Endothelial cell of umbilical vein (primary cell): ENCODE results near the gene BAG2. TPM values are rescaled to one million over a fixed set of nuclear protein-coding genes. Genes with fewer than 3 reads are reported as not detected.

Experiments
- BruUV-seq: library from RNA; stranded (reverse); fragments of 400-500 nt; replicated peaks from 2 replicates; lab custom pipeline; 2021; lab: Mats Ljungman, UMichigan
- CTCF ChIA-PET: fragments of 300-600, 350-600 bp; sonication (Branson Sonifier 250); formaldehyde crosslinking; loops from one replicate; lab custom pipeline; 2021; ENCODE audit warnings: antibody characterized with exemption, inconsistent platforms; lab: Charles Lee
- POLR2A ChIA-PET: fragments of 300-600, 350-600 bp; sonication (Branson Sonifier 250); formaldehyde crosslinking; loops from one replicate; lab custom pipeline; 2021; ENCODE audit warnings: antibody characterized with exemption, inconsistent platforms; lab: Charles Lee
- DNase-seq: peaks from one replicate; pipeline ENCODE4 v3.0.0-alpha.2; 2011; ENCODE audit warnings: low read depth, low spot score
- FAIRE-seq: peaks from 2 replicates; lab custom pipeline; 2011; peaks lifted over from hg19 to GRCh38; lab: Jason Lieb, UNC
- H2AFZ ChIP-seq: 2 replicates; pipeline ENCODE4 v1.6.0; 2012; ENCODE audit warnings: low read depth, low read length, control low read depth, inconsistent platforms
- H3K27ac ChIP-seq: 2 replicates; pipeline ENCODE4 v1.5.1; 2011; ENCODE audit warnings: low read depth, mild to moderate bottlenecking, control low read depth, low read length, moderate library complexity; ENCODE audit not compliant: insufficient read depth
- H3K27me3 ChIP-seq, 2 experiments: 2 replicates each; pipeline versions ENCODE4 v1.6.0 to v1.6.1; 2011; ENCODE audit warnings: low read length in 2 of 2, mixed read lengths in 1 of 2; ENCODE audit not compliant: control insufficient read depth in 2 of 2, insufficient read depth in 2 of 2
- H3K36me3 ChIP-seq, 2 experiments: 2 replicates in 1 of 2; 3 replicates in 1 of 2; pipeline ENCODE4 v1.5.1; 2011; ENCODE audit warnings: low read length in 2 of 2, mild to moderate bottlenecking in 1 of 2, moderate library complexity in 1 of 2; ENCODE audit not compliant: control insufficient read depth in 2 of 2, insufficient read depth in 2 of 2; ENCODE audit errors: extremely low read depth in 1 of 2
- H3K4me1 ChIP-seq: 3 replicates; pipeline ENCODE4 v1.5.1; 2011; ENCODE audit warnings: mild to moderate bottlenecking, low read length; ENCODE audit not compliant: control insufficient read depth, insufficient read depth; ENCODE audit errors: extremely low read depth
- H3K4me2 ChIP-seq: 2 replicates; pipeline ENCODE4 v1.6.1; 2011; ENCODE audit warnings: low read length, control low read depth, mixed read lengths; ENCODE audit not compliant: insufficient read depth
- H3K4me3 ChIP-seq, 3 experiments: fragments of 200-600 bp in 1 of 3; sonication (generic), shearing (Covaris generic) in 1 of 3; replicated peaks in 1 of 3; 2 replicates each; pipeline ENCODE4 v1.5.1; 2011 to 2016; ENCODE audit warnings: control low read depth in 3 of 3, low read length in 3 of 3, mild to moderate bottlenecking in 2 of 3, inconsistent platforms in 1 of 3, low read depth in 1 of 3, moderate library complexity in 1 of 3; ENCODE audit not compliant: insufficient read depth in 1 of 3
- H3K79me2 ChIP-seq: 2 replicates; pipeline ENCODE4 v1.6.0; 2012; ENCODE audit warnings: low read length, inconsistent platforms; ENCODE audit not compliant: control insufficient read depth, insufficient read depth
- H3K9ac ChIP-seq: replicated peaks from 2 replicates; pipeline ENCODE3; 2011; ENCODE audit warnings: low read length, control low read depth; ENCODE audit not compliant: insufficient read depth; ENCODE audit errors: extremely low read depth
- H3K9me1 ChIP-seq: replicated peaks from 3 replicates; pipeline ENCODE4 v1.6.0; 2011; ENCODE audit warnings: mild to moderate bottlenecking, low read length; ENCODE audit not compliant: control insufficient read depth, insufficient read depth; ENCODE audit errors: extremely low read depth
- H3K9me3 ChIP-seq: replicated peaks from 2 replicates; pipeline ENCODE4 v1.5.1; 2012; ENCODE audit warnings: low read length, inconsistent platforms; ENCODE audit not compliant: control insufficient read depth, insufficient read depth
- H4K20me1 ChIP-seq: replicated peaks from 2 replicates; pipeline ENCODE3; 2011; ENCODE audit warnings: mild to moderate bottlenecking, low read length; ENCODE audit not compliant: control insufficient read depth, insufficient read depth; ENCODE audit errors: extremely low read depth
- CTCF ChIP-seq, 2 donors: IDR thresholded peaks; 1 replicate in 1 of 2; 2 replicates in 1 of 2; pipeline ENCODE4 v1.5.1; 2011; ENCODE audit warnings: low read length in 2 of 2, mild to moderate bottlenecking in 2 of 2, moderate library complexity in 2 of 2, control low read depth in 1 of 2, inconsistent platforms in 1 of 2, low read depth in 1 of 2; ENCODE audit not compliant: insufficient read depth in 1 of 2; ENCODE audit errors: extremely low read depth in 1 of 2
- EZH2 ChIP-seq: IDR thresholded peaks from 2 replicates; pipeline ENCODE4 v1.6.1; 2012; ENCODE audit warnings: borderline replicate concordance, low read depth, mild to moderate bottlenecking, moderate library complexity, low read length, inconsistent platforms; ENCODE audit not compliant: severe bottlenecking
- FOS ChIP-seq: IDR thresholded peaks from 2 replicates; pipeline ENCODE4 v1.6.1; 2011; ENCODE audit warnings: mild to moderate bottlenecking, low read length, moderate library complexity, borderline replicate concordance; ENCODE audit not compliant: insufficient read depth
- GATA2 ChIP-seq: IDR thresholded peaks from 2 replicates; pipeline ENCODE4 v1.7.0; 2011; ENCODE audit warnings: low read depth, mild to moderate bottlenecking, moderate library complexity, mixed read lengths, low read length; ENCODE audit not compliant: insufficient read length, insufficient read depth
- JUN ChIP-seq: IDR thresholded peaks from 2 replicates; pipeline ENCODE4 v1.6.1; 2011; ENCODE audit warnings: borderline replicate concordance, low read depth; ENCODE audit not compliant: insufficient read length, insufficient read depth
- MAX ChIP-seq: IDR thresholded peaks from 2 replicates; pipeline ENCODE4 v1.6.1; 2011; ENCODE audit not compliant: insufficient read depth, insufficient read length
- MYC ChIP-seq: IDR thresholded peaks from one replicate; pipeline ENCODE4 v1.6.1; 2011; ENCODE audit warnings: mild to moderate bottlenecking, low read depth, low read length
- POLR2A ChIP-seq: IDR thresholded peaks from 2 replicates; pipeline ENCODE4 v1.6.1; 2012; ENCODE audit warnings: low read depth, mild to moderate bottlenecking, control low read depth, low read length
- POLR2AphosphoS5 ChIP-seq: IDR thresholded peaks from 2 replicates; pipeline ENCODE4 v1.6.1; 2012; ENCODE audit warnings: low read depth, mild to moderate bottlenecking, control low read depth, low read length, moderate library complexity; ENCODE audit not compliant: insufficient read depth
- dilution Hi-C: fragments of 300-500 bp; cut with MboI; formaldehyde crosslinking; loops from one replicate; pipeline ENCODE4 v1.15.0; 2019; ENCODE audit warnings: low sequenced_read_pairs; ENCODE audit not compliant: extremely low pct_ligation_motif_present
- intact Hi-C: fragments of 100-400 bp; cut with micrococcal nuclease; formaldehyde crosslinking; loops from one replicate; pipeline ENCODE4 v1.10.0; 2022
- polyA plus RNA-seq, 4 experiments: library from polyadenylated mRNA; depleted of rRNA in 3 of 4; stranded (reverse) in 3 of 4; unstranded in 1 of 4; fragments of >200 nt; gene quantifications; 2 replicates each; pipeline versions ENCODE4 v1.2.1 to v1.2.3, GENCODE V29; 2011 to 2012; ENCODE audit warnings: missing spikeins in 1 of 4
- total RNA-seq: library from RNA; stranded (reverse); gene quantifications from 2 replicates; pipeline ENCODE4 v1.2.3, GENCODE V29; 2021

The BAG2 gene
- total and polyA plus RNA-seq, 2 donors (not counting 3 experiments of a cell fraction or from before 2014, with no cell fraction given) = 1.1 to 3.9 TPM

DNA sequence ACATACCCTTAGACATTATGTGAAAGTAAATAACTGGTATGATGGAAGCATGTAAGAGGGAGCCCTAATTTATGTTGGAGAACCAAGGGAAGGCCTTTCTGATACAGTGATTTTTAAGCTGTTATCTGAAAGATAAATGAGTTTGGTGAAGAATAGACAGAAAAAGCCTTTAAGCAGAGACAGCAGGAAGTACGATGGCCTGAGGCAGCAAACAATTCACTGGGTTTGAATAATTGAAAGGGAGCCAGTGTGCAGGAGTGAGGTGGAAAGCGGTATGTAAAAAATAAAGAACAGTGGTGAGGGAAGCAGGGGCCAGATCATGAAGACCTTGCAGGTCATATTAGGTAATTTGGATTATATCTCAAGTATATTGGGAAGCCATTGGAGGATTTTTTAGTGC lies 54.1 kb downstream of the BAG2 start:
- dilution Hi-C loops = no loop called here
- no TSS peak for BruUV-seq
- intact Hi-C loops = no loop called here
- Histone ChIP-seq H3K9me3 (no peaks in the 10 kb centered on the region), H3K27ac (no peak overlapping the region), H3K79me2 (peaks cover 2% of the 10 kb centered on the region), H3K27me3 (peaks cover 4 to 14% of the 10 kb centered on the region in 2 experiments), H3K36me3 (no peaks in the 10 kb centered on the region), H3K4me3 (no peak overlapping the region), H3K4me2 (no peak overlapping the region), H4K20me1 (no peaks in the 10 kb centered on the region), H2AFZ (peak overlapping the region; percentile 23), H3K4me1 (peaks cover under 1% of the 10 kb centered on the region), H3K9ac (no peak overlapping the region), H3K9me1 (no peaks in the 10 kb centered on the region)
- TF ChIP-seq POLR2AphosphoS5 (no peak), FOS (no peak), POLR2A (no peak), MYC (no peak), GATA2 (no peak), CTCF (IDR thresholded peaks at IDR 0.05; ENCODE audit: extremely low read depth in 1 of 2, insufficient read depth in 1 of 2, low read depth in 1 of 2, low read length in 2 of 2) (no peak), JUN (no peak), EZH2 (no peak), MAX (no peak)
- DNase-seq (no peak), FAIRE-seq (no peak)
- POLR2A ChIA-PET = no interaction called here
- CTCF ChIA-PET = interaction anchor here (1.6 kb wide), 1 partner anchor 36 kb away, joined by 4 read pairs; no protein-coding TSS in a partner anchor

Other genes with a start within 250 kb of the BAG2 start
- gene BEND6, start 217.2 kb upstream of the BAG2 start, total RNA-seq = 0.35 and 0.66 TPM in 2 replicates
- gene BEND6, start 217.2 kb upstream of the BAG2 start, polyA plus RNA-seq = 0.13 and 0.15 TPM in 2 replicates
- gene KIAA1586, start 125.6 kb upstream of the BAG2 start, total RNA-seq = 14.0 and 15.7 TPM in 2 replicates
- 1.1 and 1.7 TPM in 2 replicates for gene KIAA1586, start 125.6 kb upstream of the BAG2 start, polyA plus RNA-seq
- gene ZNF451, start 82.1 kb upstream of the BAG2 start, total RNA-seq = 54.2 and 64.4 TPM in 2 replicates
- 9.0 and 9.9 TPM in 2 replicates for gene ZNF451, start 82.1 kb upstream of the BAG2 start, polyA plus RNA-seq
- 8.8 and 9.4 TPM in 2 replicates for gene RAB23, start 50.0 kb downstream of the BAG2 start, total RNA-seq
- 3.3 and 3.4 TPM in 2 replicates for gene RAB23, start 50.0 kb downstream of the BAG2 start, polyA plus RNA-seq
- 21.0 and 22.5 TPM in 2 replicates for gene PRIM2, start 145.3 kb downstream of the BAG2 start, total RNA-seq
- 4.4 and 5.3 TPM in 2 replicates for gene PRIM2, start 145.3 kb downstream of the BAG2 start, polyA plus RNA-seq